HL-60 (cell line): Measurements from ENCODE around the gene ADGRG6.

Experiments
- POLR2AphosphoS5 ChIP-seq: IDR thresholded peaks from 2 replicates; pipeline ENCODE4 v1.6.1; 2012; ENCODE audit warnings: low read depth
- TF ChIP-seq, protein P1 (sequence below): IDR thresholded peaks from one replicate; pipeline ENCODE4 v1.5.1; 2011; ENCODE audit warnings: low read length, control low read depth, inconsistent platforms; ENCODE audit not compliant: insufficient read depth
- TF ChIP-seq, protein P2 (sequence below): IDR thresholded peaks from 2 replicates; pipeline ENCODE4 v1.6.1; 2012; ENCODE audit warnings: low read depth; ENCODE audit not compliant: insufficient replicate concordance

DNA sequence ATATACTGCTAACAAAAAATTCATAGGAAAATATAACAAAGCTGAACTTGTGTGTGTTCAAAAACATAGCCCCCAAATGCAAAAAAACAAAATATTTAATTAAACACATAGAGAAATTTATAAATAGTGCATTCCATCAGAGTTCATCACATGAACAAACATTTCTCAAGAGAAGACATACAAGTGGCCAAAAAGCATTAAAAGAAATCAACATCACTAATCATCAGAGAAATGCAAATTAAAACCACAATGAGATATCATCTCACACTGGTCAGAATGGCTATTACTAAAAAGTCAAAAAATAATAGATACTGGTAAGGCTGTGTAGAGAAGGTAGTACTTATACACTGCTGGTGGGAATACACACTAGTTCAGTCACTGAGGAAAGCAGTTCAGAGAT is 39.6 kb upstream of the ADGRG6 start:
- TF ChIP-seq POLR2AphosphoS5: no peak
- TF ChIP-seq, protein P1, sequence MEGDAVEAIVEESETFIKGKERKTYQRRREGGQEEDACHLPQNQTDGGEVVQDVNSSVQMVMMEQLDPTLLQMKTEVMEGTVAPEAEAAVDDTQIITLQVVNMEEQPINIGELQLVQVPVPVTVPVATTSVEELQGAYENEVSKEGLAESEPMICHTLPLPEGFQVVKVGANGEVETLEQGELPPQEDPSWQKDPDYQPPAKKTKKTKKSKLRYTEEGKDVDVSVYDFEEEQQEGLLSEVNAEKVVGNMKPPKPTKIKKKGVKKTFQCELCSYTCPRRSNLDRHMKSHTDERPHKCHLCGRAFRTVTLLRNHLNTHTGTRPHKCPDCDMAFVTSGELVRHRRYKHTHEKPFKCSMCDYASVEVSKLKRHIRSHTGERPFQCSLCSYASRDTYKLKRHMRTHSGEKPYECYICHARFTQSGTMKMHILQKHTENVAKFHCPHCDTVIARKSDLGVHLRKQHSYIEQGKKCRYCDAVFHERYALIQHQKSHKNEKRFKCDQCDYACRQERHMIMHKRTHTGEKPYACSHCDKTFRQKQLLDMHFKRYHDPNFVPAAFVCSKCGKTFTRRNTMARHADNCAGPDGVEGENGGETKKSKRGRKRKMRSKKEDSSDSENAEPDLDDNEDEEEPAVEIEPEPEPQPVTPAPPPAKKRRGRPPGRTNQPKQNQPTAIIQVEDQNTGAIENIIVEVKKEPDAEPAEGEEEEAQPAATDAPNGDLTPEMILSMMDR: no peak
- TF ChIP-seq, protein P2, sequence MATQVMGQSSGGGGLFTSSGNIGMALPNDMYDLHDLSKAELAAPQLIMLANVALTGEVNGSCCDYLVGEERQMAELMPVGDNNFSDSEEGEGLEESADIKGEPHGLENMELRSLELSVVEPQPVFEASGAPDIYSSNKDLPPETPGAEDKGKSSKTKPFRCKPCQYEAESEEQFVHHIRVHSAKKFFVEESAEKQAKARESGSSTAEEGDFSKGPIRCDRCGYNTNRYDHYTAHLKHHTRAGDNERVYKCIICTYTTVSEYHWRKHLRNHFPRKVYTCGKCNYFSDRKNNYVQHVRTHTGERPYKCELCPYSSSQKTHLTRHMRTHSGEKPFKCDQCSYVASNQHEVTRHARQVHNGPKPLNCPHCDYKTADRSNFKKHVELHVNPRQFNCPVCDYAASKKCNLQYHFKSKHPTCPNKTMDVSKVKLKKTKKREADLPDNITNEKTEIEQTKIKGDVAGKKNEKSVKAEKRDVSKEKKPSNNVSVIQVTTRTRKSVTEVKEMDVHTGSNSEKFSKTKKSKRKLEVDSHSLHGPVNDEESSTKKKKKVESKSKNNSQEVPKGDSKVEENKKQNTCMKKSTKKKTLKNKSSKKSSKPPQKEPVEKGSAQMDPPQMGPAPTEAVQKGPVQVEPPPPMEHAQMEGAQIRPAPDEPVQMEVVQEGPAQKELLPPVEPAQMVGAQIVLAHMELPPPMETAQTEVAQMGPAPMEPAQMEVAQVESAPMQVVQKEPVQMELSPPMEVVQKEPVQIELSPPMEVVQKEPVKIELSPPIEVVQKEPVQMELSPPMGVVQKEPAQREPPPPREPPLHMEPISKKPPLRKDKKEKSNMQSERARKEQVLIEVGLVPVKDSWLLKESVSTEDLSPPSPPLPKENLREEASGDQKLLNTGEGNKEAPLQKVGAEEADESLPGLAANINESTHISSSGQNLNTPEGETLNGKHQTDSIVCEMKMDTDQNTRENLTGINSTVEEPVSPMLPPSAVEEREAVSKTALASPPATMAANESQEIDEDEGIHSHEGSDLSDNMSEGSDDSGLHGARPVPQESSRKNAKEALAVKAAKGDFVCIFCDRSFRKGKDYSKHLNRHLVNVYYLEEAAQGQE: no peak
